H9 (cell line): ENCODE measurements around the gene FAM90A26. TPM values are rescaled to one million over a fixed set of nuclear protein-coding genes. Genes with fewer than 3 reads are reported as not detected.
"Not testable (repeated sequence)": the region's sequence is repeated elsewhere in the genome, so short reads cannot be mapped to it uniquely, and the experiment has no call there.

ENCODE experiments used
- DNase-seq: peaks from one replicate; pipeline ENCODE4 v3.0.0-alpha.2; 2017
- H2AFZ ChIP-seq: one replicate; pipeline ENCODE4 v1.6.1; 2013; ENCODE audit warnings: mild to moderate bottlenecking, low read length, control low read depth, moderate library complexity
- H2AK5ac ChIP-seq: 2 replicates; pipeline ENCODE4 v1.6.1; 2013; ENCODE audit warnings: low read length, control low read depth, mixed read lengths; ENCODE audit not compliant: insufficient read length
- H2BK120ac ChIP-seq: one replicate; pipeline ENCODE4 v1.6.1; 2013; ENCODE audit warnings: low read depth, mild to moderate bottlenecking, low read length, control low read depth, inconsistent platforms; ENCODE audit not compliant: poor library complexity, severe bottlenecking
- H2BK12ac ChIP-seq: 2 replicates; pipeline ENCODE4 v1.6.1; 2013; ENCODE audit warnings: low read length, control low read depth, mixed read lengths, low read depth; ENCODE audit not compliant: insufficient read length
- H2BK15ac ChIP-seq: 2 replicates; pipeline ENCODE4 v1.6.1; 2013; ENCODE audit warnings: low read depth, low read length, control low read depth
- H2BK20ac ChIP-seq: one replicate; pipeline ENCODE4 v1.6.1; 2013; ENCODE audit warnings: low read depth, mild to moderate bottlenecking, low read length, control low read depth, inconsistent platforms; ENCODE audit not compliant: poor library complexity, severe bottlenecking
- H2BK5ac ChIP-seq: 2 replicates; pipeline ENCODE4 v1.6.1; 2013; ENCODE audit warnings: low read length, control low read depth, mixed read lengths; ENCODE audit not compliant: insufficient read length
- H3K14ac ChIP-seq: 2 replicates; pipeline ENCODE4 v1.6.1; 2013; ENCODE audit warnings: low read length, control low read depth; ENCODE audit not compliant: insufficient read depth
- H3K18ac ChIP-seq: 2 replicates; pipeline ENCODE4 v1.6.1; 2013; ENCODE audit warnings: low read depth, mild to moderate bottlenecking, mixed read lengths, low read length, control low read depth; ENCODE audit not compliant: insufficient read length
- H3K23ac ChIP-seq: 2 replicates; pipeline ENCODE4 v1.6.1; 2013; ENCODE audit warnings: low read length, control low read depth, mixed read lengths, low read depth; ENCODE audit not compliant: insufficient read length
- H3K23me2 ChIP-seq: 2 replicates; pipeline ENCODE4 v1.6.1; 2013; ENCODE audit warnings: low read depth, mild to moderate bottlenecking, mixed read lengths, low read length, control low read depth; ENCODE audit not compliant: insufficient read length, poor library complexity, severe bottlenecking
- H3K27ac ChIP-seq: 2 replicates; pipeline ENCODE4 v1.5.1; 2013; ENCODE audit warnings: low read length, control low read depth, mixed read lengths, low read depth; ENCODE audit not compliant: insufficient read length
- H3K27me3 ChIP-seq: 2 replicates; pipeline ENCODE4 v1.6.1; 2013; ENCODE audit warnings: low read length, control low read depth, inconsistent platforms; ENCODE audit not compliant: insufficient read depth
- H3K4ac ChIP-seq: 2 replicates; pipeline ENCODE4 v1.6.1; 2013; ENCODE audit warnings: low read depth, mild to moderate bottlenecking, control low read depth, inconsistent platforms, low read length, moderate library complexity
- H3K4me1 ChIP-seq: 2 replicates; pipeline ENCODE4 v1.6.1; 2013; ENCODE audit warnings: low read length, control low read depth, inconsistent platforms; ENCODE audit not compliant: insufficient read depth
- H3K4me2 ChIP-seq: 2 replicates; pipeline ENCODE4 v1.6.1; 2013; ENCODE audit warnings: low read length, control low read depth, mixed read lengths; ENCODE audit not compliant: insufficient read length, insufficient read depth
- H3K56ac ChIP-seq: 2 replicates; pipeline ENCODE4 v1.6.1; 2013; ENCODE audit warnings: low read depth, mild to moderate bottlenecking, mixed read lengths, low read length, control low read depth; ENCODE audit not compliant: insufficient read length
- H3K79me1 ChIP-seq: 2 replicates; pipeline ENCODE4 v1.6.1; 2013; ENCODE audit warnings: low read depth, mild to moderate bottlenecking, moderate library complexity, low read length, control low read depth, inconsistent platforms; ENCODE audit not compliant: insufficient read depth, poor library complexity, severe bottlenecking
- H3K79me2 ChIP-seq: 2 replicates; pipeline ENCODE4 v1.6.1; 2013; ENCODE audit warnings: low read length, control low read depth, inconsistent platforms; ENCODE audit not compliant: insufficient read depth
- H3K9ac ChIP-seq: 2 replicates; pipeline ENCODE4 v1.6.1; 2013; ENCODE audit warnings: low read length, control low read depth, mixed read lengths; ENCODE audit not compliant: insufficient read length; ENCODE audit errors: extremely low read depth
- H3K9me3 ChIP-seq: one replicate; pipeline ENCODE4 v1.6.1; 2013; ENCODE audit warnings: low read depth, low read length, inconsistent platforms; ENCODE audit not compliant: control insufficient read depth
- H3T11ph ChIP-seq: one replicate; pipeline ENCODE4 v1.6.1; 2013; ENCODE audit warnings: mild to moderate bottlenecking, low read length, control low read depth, inconsistent platforms
- H4K20me1 ChIP-seq: one replicate; pipeline ENCODE4 v1.6.1; 2013; ENCODE audit not compliant: control insufficient read depth, insufficient read length, insufficient read depth
- H4K5ac ChIP-seq: 2 replicates; pipeline ENCODE4 v1.6.1; 2013; ENCODE audit warnings: low read depth, mild to moderate bottlenecking, mixed read lengths, low read length, control low read depth; ENCODE audit not compliant: insufficient read length
- H4K8ac ChIP-seq: replicated peaks from 2 replicates; pipeline ENCODE4 v1.6.1; 2013; ENCODE audit warnings: low read length, control low read depth, mixed read lengths, low read depth; ENCODE audit not compliant: insufficient read length
- H4K91ac ChIP-seq: 2 replicates; pipeline ENCODE4 v1.6.1; 2013; ENCODE audit warnings: low read depth, mild to moderate bottlenecking, moderate library complexity, mixed read lengths, low read length, control low read depth; ENCODE audit not compliant: insufficient read length
- H3K27ac Mint-ChIP-seq, 3 experiments: 2 replicates in 2 of 3; 3 replicates in 1 of 3; pipeline ENCODE4 v1.8.0; 2020 to 2021; ENCODE audit warnings: mixed read lengths in 3 of 3, mild to moderate bottlenecking in 1 of 3, moderate library complexity in 1 of 3
- H3K27me3 Mint-ChIP-seq: 2 replicates; pipeline ENCODE4 v1.8.0; 2021; ENCODE audit warnings: low read depth, mild to moderate bottlenecking, moderate library complexity, mixed read lengths
- H3K36me3 Mint-ChIP-seq, 3 experiments: 2 replicates in 2 of 3; 3 replicates in 1 of 3; pipeline ENCODE4 v1.8.0; 2020 to 2021; ENCODE audit warnings: low read depth in 3 of 3, mixed read lengths in 3 of 3; ENCODE audit not compliant: insufficient read depth in 1 of 3
- H3K4me1 Mint-ChIP-seq, 2 experiments: 2 replicates each; pipeline ENCODE4 v1.8.0; 2020; ENCODE audit warnings: mixed read lengths in 2 of 2
- H3K4me3 Mint-ChIP-seq, 2 experiments: 2 replicates in 1 of 2; 3 replicates in 1 of 2; pipeline ENCODE4 v1.8.0; 2020 to 2021; ENCODE audit warnings: mild to moderate bottlenecking in 2 of 2, mixed read lengths in 2 of 2, moderate library complexity in 1 of 2
- H3K9me3 Mint-ChIP-seq, 2 experiments: 2 replicates in 1 of 2; 3 replicates in 1 of 2; pipeline ENCODE4 v1.8.0; 2020; ENCODE audit warnings: mild to moderate bottlenecking in 2 of 2, mixed read lengths in 2 of 2, moderate library complexity in 1 of 2
- CTCF ChIP-seq: fragments of 200-600 bp; sonication (generic); conservative IDR thresholded peaks from 3 replicates; pipeline ENCODE4 v1.8.0; 2021; ENCODE audit warnings: antibody characterized with exemption, mild to moderate bottlenecking
- WGBS: extraction: QIAGEN DNeasy Blood & Tissue Kit; methylation state at CpG from one replicate; pipeline ENCODE4 v1.1.7; 2013; ENCODE audit warnings: missing lambda C conversion rate, low lambda C conversion rate, mixed read lengths; ENCODE audit not compliant: insufficient read length; ENCODE audit errors: extremely low coverage; 5-methylcytosine and 5-hydroxymethylcytosine counted together
- total RNA-seq: library from RNA; stranded (reverse); gene quantifications from 2 replicates; pipeline ENCODE4 v1.2.1, GENCODE V29; 2021

Gene FAM90A26
- total RNA-seq, 1 experiment from 2014 or later: not detected

GRCh38 chr4:9123572-9124007, 46.6 kb upstream of the FAM90A26 start:
- WGBS: no CpG with 5 or more reads among the region's 13 CpGs
- TF ChIP-seq CTCF: peak; percentile 76
- not testable (repeated sequence) for H3K4me2 ChIP-seq, H3K79me1 ChIP-seq, H3K14ac ChIP-seq, H3K4me1 ChIP-seq, H3K9me3 ChIP-seq, H4K91ac ChIP-seq, H3K23ac ChIP-seq, H3K27ac Mint-ChIP-seq, H3K4me3 Mint-ChIP-seq, H3K27me3 ChIP-seq, H3K36me3 Mint-ChIP-seq, H3K27me3 Mint-ChIP-seq, H2BK12ac ChIP-seq, H4K8ac ChIP-seq, H3K4ac ChIP-seq, H4K5ac ChIP-seq, H3K27ac ChIP-seq, H3K4me1 Mint-ChIP-seq, H3K79me2 ChIP-seq, H3K23me2 ChIP-seq, H3K18ac ChIP-seq, H2BK20ac ChIP-seq, H2BK120ac ChIP-seq, H2BK15ac ChIP-seq, H3K9ac ChIP-seq, H3K56ac ChIP-seq, H3T11ph ChIP-seq, H2AFZ ChIP-seq, H2AK5ac ChIP-seq, H2BK5ac ChIP-seq, H4K20me1 ChIP-seq
- peak; percentile 54 for DNase-seq
- peaks cover 17 to 60% of the 10 kb centered on the region in 2 experiments for H3K9me3 Mint-ChIP-seq

GRCh38 chr4:9125601-9126161, 44.5 kb upstream of the FAM90A26 start:
- H3K27me3 Mint-ChIP-seq, H3K4me2 ChIP-seq, H2BK5ac ChIP-seq, H3K4me1 Mint-ChIP-seq, H3K14ac ChIP-seq, H3K23ac ChIP-seq, H2AK5ac ChIP-seq, H2BK12ac ChIP-seq, H3K9ac ChIP-seq, H3K4me3 Mint-ChIP-seq, H2BK120ac ChIP-seq, H3K9me3 ChIP-seq, H4K20me1 ChIP-seq, DNase-seq, H4K91ac ChIP-seq, H3K4me1 ChIP-seq, H3K56ac ChIP-seq, H4K5ac ChIP-seq, H3K18ac ChIP-seq, H4K8ac ChIP-seq, H3K36me3 Mint-ChIP-seq, H3K79me2 ChIP-seq, H3T11ph ChIP-seq, H2BK20ac ChIP-seq, H3K79me1 ChIP-seq, H3K27ac Mint-ChIP-seq, H2AFZ ChIP-seq, H3K27ac ChIP-seq, H3K4ac ChIP-seq, H3K23me2 ChIP-seq, H3K27me3 ChIP-seq, H2BK15ac ChIP-seq: not testable (repeated sequence)
- no CpG with 5 or more reads among the region's 3 CpGs for WGBS
- peaks cover 11 to 53% of the 10 kb centered on the region in 2 experiments for H3K9me3 Mint-ChIP-seq
